Osteocyte (in vitro differentiated cells): ENCODE results near the gene ACSF3. TPM values are rescaled to one million over a fixed set of nuclear protein-coding genes. Genes with fewer than 3 reads are reported as not detected.

Source experiments
- DNase-seq: peaks from one replicate; pipeline ENCODE4 v3.0.0; 2021; ENCODE audit warnings: mixed read lengths; ENCODE audit not compliant: unreplicated experiment; ENCODE audit errors: extremely low spot score
- H3K27ac Mint-ChIP-seq: one replicate; pipeline ENCODE4 v1.8.0; 2021; ENCODE audit warnings: mild to moderate bottlenecking, mixed read lengths; ENCODE audit not compliant: unreplicated experiment
- H3K27me3 Mint-ChIP-seq: one replicate; pipeline ENCODE4 v1.8.0; 2021; ENCODE audit warnings: mixed read lengths; ENCODE audit not compliant: unreplicated experiment
- H3K36me3 Mint-ChIP-seq: one replicate; pipeline ENCODE4 v1.8.0; 2021; ENCODE audit warnings: mixed read lengths; ENCODE audit not compliant: unreplicated experiment
- H3K4me1 Mint-ChIP-seq: one replicate; pipeline ENCODE4 v1.8.0; 2021; ENCODE audit warnings: mixed read lengths; ENCODE audit not compliant: unreplicated experiment
- H3K4me3 Mint-ChIP-seq: one replicate; pipeline ENCODE4 v1.8.0; 2021; ENCODE audit warnings: mild to moderate bottlenecking, moderate library complexity, mixed read lengths; ENCODE audit not compliant: unreplicated experiment
- H3K9me3 Mint-ChIP-seq: one replicate; pipeline ENCODE4 v1.8.0; 2021; ENCODE audit warnings: mixed read lengths; ENCODE audit not compliant: unreplicated experiment
- CTCF ChIP-seq: fragments of 200-600 bp; sonication (generic); IDR thresholded peaks from 2 replicates; pipeline ENCODE4 v1.5.0; 2021; ENCODE audit warnings: antibody characterized with exemption, mild to moderate bottlenecking, moderate library complexity
- total RNA-seq: library from RNA; stranded (reverse); gene quantifications from 2 replicates; pipeline ENCODE4 v1.2.1, GENCODE V29; 2021

The ACSF3 gene
- total RNA-seq, 1 donor from 2014 or later = 33.5 TPM

GRCh38 chr16:89120921-89121351 is 27.3 kb downstream of the ACSF3 start:
- no peaks in the 10 kb centered on the region for H3K4me1 Mint-ChIP-seq
- no peak for TF ChIP-seq CTCF
- no peak for DNase-seq
- no peak overlapping the region for H3K4me3 Mint-ChIP-seq
- no peaks in the 10 kb centered on the region for H3K9me3 Mint-ChIP-seq
- H3K36me3 Mint-ChIP-seq = peaks cover 31% of the 10 kb centered on the region
- H3K27ac Mint-ChIP-seq = no peak overlapping the region
- H3K27me3 Mint-ChIP-seq = no peaks in the 10 kb centered on the region

DNA sequence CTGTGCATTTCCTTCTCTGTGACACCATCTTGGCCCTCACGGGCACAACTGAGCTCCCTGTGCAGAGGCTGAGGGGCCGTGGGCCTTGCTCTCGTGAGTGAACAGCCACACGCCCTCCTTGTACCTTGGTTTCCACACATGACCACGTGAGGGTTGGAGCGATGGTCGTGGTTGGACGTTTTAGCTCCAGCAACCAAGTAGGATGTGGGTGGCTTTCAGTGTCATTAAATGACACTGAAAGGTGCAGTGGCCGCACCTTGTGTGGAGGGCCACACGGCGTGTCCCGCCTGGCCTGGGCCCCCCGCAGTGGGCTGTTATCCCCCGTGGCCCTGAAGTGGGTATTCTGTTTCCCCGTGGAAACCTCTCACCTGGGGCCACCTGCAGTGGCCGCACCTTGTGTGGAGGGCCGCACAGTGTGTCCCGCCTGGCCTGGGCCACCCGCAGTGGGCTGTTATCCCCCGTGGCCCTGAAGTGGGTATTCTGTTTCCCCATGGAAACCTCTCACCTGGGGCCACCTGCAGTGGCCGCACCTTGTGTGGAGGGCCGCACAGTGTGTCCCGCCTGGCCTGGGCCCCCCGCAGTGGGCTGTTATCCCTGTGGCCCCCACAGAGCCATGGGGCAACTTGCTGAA is 28.2 kb downstream of the ACSF3 start:
- peaks cover 31% of the 10 kb centered on the region for H3K36me3 Mint-ChIP-seq
- no peak overlapping the region for H3K4me3 Mint-ChIP-seq
- no peak overlapping the region for H3K27ac Mint-ChIP-seq
- TF ChIP-seq CTCF = no peak
- no peak for DNase-seq
- H3K4me1 Mint-ChIP-seq = no peaks in the 10 kb centered on the region
- no peaks in the 10 kb centered on the region for H3K27me3 Mint-ChIP-seq
- no peaks in the 10 kb centered on the region for H3K9me3 Mint-ChIP-seq

GRCh38 chr16:89122322-89122851 is 28.7 kb downstream of the ACSF3 start:
- DNase-seq = no peak
- Mint-ChIP-seq H3K4me1 (no peaks in the 10 kb centered on the region), H3K36me3 (peaks cover 30% of the 10 kb centered on the region), H3K27ac (no peak overlapping the region), H3K4me3 (no peak overlapping the region), H3K9me3 (no peaks in the 10 kb centered on the region), H3K27me3 (no peaks in the 10 kb centered on the region)
- no peak for TF ChIP-seq CTCF

- no peak overlapping the region for H3K4me3 Mint-ChIP-seq
These were observed 29.6 kb downstream of the ACSF3 start for GRCh38 chr16:89123001-89123830.

More at GRCh38 chr16:89123001-89123830, 29.6 kb downstream of the ACSF3 start:
- no peaks in the 10 kb centered on the region for H3K4me1 Mint-ChIP-seq
- no peak overlapping the region for H3K27ac Mint-ChIP-seq
- no peak for TF ChIP-seq CTCF
- DNase-seq = no peak
- H3K27me3 Mint-ChIP-seq = no peaks in the 10 kb centered on the region
- H3K36me3 Mint-ChIP-seq = peaks cover 27% of the 10 kb centered on the region
- H3K9me3 Mint-ChIP-seq = no peaks in the 10 kb centered on the region
